GM18498 (cell line): Measurements from ENCODE around the gene AP1M1.

Experiments used
- ATAC-seq: cut with Tn5 transposase; IDR thresholded peaks from one replicate; pipeline ENCODE4 v1.9.1; 2021; ENCODE audit warnings: mild to moderate bottlenecking, moderate library complexity; ENCODE audit not compliant: unreplicated experiment

The AP1M1 gene

DNA sequence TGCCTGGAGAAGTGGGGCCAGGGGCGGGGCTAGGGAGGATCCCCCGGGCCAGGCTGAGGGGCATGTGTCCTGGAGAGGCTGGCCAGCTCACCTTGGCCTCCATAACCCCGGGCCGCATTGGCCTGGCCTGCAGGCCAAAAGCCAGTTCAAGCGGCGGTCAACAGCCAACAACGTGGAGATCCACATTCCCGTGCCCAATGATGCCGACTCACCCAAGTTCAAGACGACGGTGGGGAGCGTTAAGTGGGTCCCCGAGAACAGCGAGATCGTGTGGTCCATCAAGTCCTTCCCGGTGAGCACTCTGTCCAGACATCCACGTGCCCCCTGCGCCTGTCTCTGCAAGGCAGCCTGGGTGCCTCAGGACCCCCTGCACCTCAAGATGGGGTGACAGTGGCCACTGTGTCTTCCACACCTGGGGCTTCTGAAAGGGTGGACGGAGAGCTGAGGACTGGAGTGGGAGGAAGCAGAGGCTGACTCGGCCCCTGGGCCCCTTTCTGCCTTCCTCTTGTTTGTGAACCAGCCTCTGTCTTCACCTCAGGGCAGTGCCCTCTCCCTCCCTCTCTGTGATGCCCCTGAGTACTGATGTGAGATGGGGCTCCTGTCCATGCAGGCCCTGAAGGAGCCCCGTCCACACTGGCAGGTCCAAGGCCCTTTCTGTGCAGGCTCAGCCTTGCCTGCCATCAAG, 31.1 kb downstream of the AP1M1 start:
- no peak for ATAC-seq

DNA sequence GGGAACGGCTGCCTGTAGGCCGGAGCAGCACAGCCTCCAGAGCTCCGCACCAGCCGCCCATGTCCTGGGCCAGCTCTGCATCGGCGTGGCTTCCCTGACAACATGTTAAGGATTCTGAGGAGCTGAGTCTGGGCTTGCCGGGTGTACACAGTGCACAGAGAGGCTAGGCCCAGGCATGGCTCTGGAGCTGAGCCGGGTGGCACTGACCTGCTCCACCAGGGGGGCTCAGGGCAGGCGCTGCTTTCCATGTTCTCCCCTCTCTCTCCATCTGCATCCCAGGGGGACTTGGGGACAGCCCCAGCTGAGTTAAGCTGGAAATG, 31.6 kb downstream of the AP1M1 start:
- no peak for ATAC-seq

DNA sequence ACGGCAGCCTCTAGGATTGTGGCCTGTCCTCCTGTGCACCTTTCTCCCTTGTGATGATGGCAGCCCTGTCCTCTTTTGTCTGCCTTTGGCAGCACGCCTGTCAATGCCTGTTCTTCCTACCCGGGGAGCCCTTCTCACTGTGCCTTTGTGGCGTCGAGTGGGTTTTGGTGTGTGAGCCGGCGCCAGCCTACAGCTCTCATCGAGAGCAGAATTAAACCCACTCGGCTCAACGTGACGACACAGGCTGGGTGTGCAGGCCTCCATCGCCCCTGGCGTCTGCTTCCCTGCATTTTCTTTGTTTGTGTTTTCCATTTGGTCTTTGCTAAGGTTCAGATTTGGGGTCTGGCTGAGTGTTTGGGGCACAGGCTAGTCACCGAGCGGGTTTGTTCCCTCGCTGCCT, 34.4 kb downstream of the AP1M1 start:
- no peak for ATAC-seq

DNA sequence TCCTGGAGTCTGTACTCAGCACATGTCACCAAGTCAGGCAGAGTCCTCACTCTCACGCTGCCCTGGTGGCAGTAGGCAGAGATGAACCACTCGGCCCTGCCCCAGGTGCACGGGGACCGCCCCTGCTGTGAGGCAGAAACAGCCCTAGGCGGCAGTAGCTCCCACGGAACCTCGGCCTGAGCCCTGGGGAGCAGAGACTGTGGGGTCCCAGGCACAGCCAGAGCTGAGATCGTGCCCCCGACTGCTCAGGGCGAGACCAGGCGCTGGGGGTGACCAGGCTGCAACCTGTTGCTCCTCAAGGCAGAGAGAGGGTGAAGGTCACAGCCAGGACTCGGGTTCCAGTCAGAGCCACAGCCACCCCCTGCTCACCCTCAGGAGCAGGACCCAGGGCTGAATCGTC, 34.9 kb downstream of the AP1M1 start:
- no peak for ATAC-seq

DNA sequence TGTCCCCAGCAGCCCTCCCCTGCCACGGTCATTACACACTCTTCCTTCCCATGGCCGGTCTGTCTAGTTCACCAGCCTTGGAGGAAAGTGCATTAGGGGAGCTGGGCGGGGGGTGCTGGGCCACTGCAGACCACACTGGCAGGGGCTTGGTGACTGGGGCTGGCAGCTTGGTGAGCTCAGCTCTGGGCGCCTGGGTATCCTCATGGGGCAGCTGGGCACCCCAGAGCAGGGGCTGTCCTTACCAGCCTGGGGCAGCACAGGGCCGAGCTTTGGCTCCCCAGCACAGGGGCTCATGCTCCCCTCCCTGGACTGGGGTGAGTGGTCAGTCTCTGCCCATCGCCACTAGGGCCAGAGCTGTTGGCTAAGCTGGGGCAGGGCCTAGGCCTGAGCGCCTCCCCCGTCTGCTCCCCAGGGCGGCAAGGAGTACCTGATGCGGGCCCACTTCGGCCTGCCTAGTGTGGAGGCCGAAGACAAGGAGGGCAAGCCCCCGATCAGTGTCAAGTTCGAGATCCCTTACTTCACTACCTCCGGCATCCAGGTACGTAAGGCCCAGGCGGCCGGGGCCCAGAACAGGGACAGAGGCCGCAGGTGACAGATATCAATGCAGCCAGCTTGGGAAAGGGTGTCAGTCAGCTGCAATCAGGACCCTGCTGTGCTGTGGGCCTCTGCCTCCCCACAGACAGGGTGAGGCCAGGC, 35.5 kb downstream of the AP1M1 start:
- no peak for ATAC-seq

DNA sequence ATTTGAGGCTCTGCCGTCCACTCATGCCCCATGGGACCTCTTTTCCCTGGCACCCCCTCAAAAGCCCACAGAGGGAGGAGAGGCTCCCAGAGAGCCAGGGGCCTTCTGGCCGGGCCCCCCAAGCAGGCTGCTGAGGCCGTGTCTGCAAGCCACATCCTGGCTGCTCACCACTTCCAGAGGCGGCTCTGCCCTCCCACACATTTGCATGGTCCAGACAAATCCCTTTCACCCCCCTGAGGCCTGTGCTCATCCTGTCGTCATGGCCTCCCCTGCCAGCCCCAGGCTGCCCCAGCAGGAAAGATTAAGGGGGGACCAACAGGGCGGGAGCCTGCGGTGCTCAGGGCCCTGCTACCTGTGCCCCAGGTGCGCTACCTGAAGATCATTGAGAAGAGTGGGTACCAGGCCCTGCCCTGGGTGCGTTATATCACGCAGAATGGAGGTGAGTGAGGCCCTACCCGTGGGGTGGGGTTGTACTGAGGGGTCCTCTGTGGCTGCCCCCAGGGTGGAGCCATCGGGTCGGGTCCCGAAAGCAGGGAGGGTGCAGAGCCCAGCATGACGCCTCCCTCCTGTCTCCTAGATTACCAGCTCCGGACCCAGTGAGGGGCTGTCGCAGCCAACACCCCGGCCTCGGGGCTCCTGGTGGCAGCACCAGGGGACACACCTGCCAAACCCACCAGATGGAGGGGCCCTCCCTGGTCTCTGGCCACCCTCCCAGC, 36.3 kb downstream of the AP1M1 start:
- no peak for ATAC-seq

DNA sequence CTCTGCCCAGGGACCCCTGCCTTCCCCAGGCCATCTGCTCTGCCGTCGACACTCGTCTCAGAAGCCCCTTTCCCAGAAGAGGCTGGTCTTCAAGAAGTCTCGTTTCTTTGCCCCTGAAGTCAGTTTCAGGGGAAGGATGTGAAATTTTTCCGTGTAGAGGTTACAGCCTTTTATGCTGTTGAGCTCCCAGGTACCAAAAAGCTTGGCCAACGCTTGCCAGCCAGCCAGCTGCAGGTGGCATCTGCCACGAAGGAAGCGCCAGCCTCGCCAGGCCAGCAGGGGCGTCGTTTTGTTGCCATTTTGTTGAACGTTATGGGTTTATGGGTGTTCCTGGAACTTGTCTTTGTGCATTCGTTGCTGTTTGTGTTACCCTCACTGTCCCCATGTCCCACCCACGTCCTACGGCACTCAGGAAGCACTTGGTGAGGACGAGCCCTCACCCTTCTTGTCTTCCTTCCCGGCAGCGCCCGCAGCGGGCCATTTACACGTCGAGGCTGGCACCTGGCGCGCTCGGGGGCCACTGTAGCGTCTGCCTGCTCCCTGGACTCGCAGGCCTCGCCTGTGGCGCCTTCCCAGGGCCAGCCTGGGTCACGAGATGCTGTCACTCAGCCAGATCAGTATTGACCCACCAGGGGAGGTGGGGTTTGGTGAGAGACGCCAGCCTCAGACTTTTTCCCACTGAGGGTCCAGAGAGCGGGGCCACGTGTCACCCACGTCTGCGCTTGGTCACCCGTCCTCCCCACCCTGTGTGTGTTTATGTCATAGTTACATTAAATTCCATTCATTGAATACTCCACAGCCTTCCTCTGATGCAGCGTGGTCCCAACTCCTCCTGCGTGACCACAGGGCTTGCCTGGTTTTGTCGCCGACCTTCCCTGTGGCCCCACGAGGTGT, 37.1 kb downstream of the AP1M1 start:
- ATAC-seq = no peak

DNA sequence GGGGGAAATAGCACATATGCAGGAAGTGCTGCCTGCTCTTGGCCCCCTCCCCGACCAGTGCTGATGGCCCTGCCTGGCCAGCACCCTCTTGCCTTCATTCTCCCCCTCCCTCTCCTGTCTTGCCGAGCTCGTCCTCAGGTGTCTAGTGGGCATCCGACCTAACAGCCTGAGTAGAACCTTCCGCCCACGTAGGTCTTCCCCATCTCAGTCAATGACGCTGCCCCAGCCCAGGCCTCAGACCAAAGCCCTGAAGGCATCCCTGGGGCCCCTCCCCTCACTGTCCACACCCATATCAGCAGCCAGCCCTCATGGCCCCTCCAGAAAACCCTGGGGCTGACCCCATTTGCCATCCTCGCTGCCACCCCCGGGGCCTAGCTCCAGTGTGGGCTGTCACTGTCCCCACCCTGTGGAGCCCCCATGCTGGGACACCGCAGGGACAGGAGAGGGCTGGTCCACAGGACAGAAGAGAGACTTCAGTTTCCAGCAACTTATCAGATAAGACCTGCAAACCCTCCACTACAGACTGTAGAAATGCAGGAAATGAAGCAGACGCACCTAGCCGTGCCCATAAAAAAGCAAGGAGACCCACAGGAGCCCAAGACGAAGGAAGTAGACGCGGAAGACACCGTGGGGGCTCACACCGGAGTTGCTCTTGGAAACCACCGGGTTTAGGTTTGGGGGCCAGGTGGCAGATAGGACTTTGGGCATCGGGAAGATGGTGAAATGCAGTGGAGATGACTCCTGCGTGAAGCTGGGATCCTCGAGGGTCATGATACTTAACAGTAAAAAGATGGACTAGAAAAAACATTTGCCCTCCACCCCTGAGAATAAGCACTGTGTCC, 38.3 kb downstream of the AP1M1 start:
- no peak for ATAC-seq

DNA sequence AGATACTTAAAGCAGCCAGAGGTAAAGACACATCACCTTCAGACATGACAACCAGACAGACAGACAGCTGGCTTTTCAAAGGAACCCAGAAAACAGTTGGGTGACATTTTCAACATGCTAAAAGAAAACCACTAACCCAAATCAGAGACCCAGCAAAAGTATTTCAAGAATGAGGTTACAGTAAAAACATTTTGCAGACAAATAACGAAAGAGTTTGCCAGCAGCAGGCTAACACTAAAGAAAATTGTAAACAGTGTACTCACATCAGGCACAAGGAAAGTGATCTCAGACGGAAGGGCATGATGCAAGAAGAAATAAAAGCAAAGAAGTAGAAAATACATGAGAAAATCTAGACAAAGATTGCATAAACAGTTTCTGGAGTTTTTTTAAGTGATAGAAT, 46.4 kb downstream of the AP1M1 start:
- ATAC-seq = no peak

DNA sequence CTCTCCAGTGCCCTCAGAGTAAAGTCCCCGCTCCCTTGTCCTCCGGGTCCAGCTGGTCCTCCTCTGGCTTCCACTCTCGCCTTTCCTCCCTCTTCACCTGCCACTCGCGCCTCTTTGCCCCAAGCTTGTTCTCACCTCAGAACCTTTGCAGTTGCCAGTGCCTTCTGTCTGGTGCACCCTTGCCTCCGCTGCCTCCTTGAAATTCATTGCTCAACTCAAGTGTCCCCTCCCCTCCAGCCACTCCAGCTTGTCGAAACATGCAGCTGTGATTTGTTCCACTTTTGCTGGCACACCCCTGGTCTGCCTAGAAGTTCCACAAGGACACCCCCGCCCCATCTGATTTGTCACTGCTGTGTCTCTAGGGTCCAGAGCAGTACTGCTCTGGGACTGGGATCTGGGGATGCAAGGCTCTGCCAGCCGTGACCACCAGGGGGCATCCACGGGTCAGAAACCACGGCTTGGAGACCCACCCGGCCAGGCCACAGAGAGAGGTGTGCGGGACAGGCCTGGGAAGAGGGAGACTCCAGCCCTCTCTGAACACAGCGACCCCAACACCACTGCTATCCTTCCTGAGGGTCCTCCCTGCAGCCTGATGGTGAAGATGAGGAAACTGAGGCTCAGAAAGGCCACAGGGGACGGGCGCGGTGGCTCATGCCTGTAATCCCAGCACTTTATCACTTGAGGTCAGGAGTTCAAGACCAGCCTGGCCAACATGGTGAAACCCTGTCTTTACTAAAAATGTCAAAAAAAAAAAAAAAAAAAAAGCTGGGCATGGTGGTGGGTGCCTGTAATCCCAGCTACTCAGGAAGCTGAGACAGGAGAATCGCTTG, 49.9 kb downstream of the AP1M1 start:
- no peak for ATAC-seq

DNA sequence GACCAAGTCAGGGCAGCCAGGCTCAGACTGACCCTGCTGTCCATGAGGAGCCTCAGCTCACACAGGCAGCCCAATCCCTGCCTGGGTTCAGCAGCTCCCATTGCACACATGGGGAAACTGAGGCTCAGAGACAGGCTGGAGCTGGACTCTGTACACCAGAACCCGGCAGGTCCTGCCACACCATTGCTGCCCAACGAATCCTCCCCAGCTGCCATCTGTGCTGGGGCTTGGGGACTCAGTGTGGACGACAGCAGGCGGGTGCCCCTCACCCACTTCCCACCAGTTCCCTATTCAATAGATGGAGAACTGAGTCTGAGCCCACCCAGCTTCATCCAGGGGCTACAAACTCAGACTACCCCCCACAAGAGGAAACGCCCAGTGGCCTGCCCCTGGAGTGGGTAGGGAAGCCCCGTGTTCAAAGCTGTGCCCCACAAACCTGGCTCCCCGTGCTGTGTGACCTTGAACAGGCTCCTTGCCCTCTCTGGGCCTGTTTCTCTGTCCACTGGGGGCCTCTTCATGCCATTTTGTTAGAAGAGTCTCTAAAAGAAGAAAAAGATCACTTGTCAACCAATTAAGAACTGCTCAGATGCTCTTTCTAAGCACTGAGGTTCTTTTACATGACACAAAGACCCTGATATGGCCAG, 50.8 kb downstream of the AP1M1 start:
- ATAC-seq = no peak

DNA sequence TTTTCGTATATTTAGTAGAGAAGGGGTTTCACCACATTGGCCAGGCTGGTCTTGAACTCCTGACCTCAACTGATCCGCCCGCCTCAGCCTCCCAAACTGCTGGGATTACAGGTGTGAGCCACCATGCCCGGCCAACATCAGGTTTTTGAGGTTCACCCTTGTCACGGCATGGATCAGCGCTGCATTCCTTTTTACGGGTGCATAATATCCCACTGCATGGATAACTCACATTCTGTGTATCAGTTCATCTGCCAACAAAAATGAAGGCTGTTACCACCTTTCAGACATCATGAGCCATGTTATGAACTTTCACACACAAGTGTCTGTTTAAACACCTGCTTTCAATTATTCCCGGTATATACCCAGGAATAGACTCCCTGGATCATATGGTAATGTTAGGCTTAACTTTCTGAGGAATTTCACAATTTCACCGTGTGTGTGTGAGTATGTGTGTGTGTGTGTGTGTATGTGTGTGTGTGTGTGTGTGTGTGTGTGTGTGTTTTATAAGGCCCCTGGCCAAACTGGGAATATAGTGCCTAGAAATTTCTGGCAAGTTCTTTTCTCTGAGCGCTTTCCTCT, 52.2 kb downstream of the AP1M1 start:
- ATAC-seq = no peak

DNA sequence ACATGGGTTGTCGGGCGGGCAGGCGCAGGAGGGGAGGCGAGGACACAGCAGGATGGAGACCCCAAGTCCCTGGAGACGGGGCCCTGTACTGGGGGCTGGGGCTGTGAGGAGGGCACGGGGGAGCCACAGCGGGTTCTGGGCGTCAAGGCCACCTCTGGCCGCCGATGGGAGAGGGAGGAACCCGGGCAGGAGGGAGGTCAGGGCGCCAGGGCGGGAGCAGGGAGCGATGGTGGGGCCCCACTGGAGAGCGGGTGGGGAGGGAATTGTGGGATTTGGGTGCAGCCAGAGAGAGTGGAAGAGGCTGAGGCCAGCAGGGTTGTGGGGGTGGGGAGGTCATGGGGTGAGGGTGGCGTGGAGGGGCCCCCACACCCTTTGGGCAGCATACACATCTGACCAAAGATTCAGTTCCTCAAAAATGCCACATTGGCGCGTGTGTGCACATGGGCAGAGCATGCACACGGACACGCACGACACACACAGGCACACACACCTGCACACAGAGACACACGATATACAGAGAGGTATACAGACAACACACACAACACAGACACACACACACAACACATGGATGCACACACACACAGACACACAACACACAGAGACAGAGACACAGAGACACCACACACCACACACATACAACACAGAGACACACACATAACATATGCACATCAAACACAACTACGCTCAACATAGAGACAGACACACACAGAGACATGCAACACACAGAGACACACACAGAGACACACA, 54.9 kb downstream of the AP1M1 start:
- no peak for ATAC-seq

DNA sequence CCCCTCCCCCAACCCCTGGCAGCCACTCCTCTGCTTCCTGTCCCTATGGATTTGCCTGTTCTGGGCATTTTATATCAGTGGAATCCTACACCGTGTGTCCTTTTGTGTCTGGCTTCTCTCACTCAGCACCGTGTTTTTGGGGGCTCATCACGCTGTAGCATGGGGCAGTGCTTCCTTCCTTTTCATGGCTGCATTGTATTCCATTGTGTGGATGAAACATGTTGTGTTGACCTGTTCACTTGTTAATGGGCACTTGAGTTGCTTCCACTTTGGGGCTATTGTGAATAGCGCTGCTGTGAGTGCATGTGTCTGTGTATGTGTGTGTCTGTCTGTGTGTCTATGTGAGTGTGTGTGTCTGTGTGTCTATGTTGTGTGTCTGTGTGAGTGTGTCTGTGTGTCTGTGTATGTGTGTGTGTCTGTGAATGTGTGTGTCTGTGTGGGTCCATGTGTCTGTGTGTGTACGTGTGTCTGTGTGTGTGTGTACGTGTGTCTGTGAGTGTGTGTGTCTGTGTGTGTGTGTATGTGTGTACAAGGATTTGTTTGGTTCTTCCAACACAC, 57.2 kb downstream of the AP1M1 start:
- no peak for ATAC-seq

DNA sequence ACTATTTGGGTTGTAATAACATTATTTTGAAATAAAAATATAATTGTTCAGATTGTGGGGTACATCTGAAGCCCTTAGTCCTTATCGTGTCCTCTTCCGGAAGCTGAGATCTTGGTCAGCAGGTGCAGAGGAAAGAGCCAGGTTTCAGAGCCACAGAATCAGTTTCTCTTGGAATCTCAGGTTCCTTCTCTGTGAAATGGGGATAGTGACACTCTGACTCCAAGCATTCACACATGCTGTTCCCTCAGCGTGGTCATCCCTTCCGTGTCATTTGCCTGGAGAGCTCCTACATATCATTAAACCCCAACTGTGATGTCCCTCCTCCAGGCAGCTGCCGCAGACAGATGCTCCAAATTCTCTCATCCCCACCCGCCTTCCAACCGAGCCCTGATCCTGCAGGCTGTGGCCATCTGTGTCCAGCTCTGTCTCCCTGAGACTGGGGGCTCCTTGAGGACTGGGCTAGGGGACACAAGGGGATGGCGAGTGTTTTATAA, 59.8 kb downstream of the AP1M1 start:
- no peak for ATAC-seq

DNA sequence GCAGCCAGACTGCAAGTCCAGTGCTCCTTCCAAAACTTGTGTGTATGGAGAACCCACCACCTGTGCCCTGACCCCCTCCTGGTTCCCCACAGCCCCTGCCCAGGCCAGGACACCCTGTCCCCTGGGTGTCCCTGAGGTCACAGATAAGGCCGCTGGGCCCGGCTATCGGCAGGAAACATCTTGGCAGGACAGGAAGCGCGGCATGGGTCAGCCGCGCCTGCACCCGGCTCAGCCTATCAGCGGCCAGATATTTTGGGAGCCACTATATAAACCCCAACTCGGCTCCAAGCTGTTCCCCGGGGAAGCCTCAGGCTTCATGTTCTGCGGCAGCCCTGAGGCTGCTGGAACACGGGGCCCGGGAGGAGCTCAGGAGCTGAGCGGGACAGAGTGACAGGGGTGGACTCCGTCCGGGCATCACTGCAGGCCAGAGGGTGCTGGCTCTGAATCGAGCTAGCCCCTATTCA, 60.8 kb downstream of the AP1M1 start:
- ATAC-seq = no peak

DNA sequence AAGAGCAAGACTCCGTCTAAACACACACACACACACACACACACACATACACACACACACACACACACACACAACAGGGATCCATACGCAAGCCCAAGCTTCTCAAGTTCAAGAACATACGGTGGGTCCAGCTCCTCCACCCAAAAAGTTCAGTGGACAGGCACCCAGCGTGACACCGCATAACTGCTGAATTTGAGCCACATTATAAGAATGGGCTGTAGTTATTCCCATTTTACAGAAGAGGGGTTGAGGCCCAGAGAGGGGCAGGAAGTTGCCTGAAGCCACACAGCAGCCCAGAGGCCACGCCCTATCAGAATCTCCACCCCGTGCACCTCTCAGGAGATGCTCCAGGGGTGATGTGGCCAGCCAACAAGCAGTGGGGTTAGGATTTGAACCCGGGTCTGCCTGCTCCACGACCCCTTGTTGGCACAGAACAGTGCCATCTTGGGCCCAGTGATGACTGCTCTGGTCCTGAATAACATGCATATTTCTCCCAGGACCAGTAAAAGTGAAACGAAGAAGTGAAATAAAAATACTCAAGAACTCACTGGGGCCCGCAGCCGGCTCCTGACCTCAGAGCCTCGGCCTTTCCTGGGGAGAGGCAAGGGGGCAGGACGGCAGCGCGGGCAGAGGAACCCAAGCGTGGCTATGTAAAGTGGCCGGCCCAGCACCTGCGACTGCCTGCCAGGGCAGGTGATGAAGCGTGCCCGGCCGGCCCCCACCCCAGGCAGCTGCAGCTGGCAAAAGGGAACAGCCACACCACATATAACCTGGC, 61.9 kb downstream of the AP1M1 start:
- no peak for ATAC-seq
